Measurements from ENCODE around the gene GPBP1.

- no peak for TF ChIP-seq CTCF (IDR thresholded peaks at IDR 0.05; ENCODE audit: borderline replicate concordance, extremely low read depth, low read length, poor library complexity, severe bottlenecking)
- TF ChIP-seq EZH2 (IDR thresholded peaks at IDR 0.05; ENCODE audit: borderline replicate concordance, low read depth, low read length, severe bottlenecking) = no peak
These were observed 85.8 kb downstream of the GPBP1 start for GRCh38 chr5:57259704-57260103.

Data from DND-41 (cell line).